Activated CD8-positive, alpha-beta memory T cell treated with anti-CD3 and anti-CD28 coated beads, Interleukin-2, amount 50 U/mL, for 1 hour (primary cell): Measurements from ENCODE around the gene IGSF22.
"Not testable (repeated sequence)": the region's sequence is repeated elsewhere in the genome, so short reads cannot be mapped to it uniquely, and the experiment has no call there.

Experiments used
- DNase-seq: peaks from one replicate; pipeline ENCODE4 v3.0.0-alpha.2; 2020; ENCODE audit errors: extremely low read depth

IGSF22 gene

GRCh38 chr11:18691467-18692140 is 34.4 kb downstream of the IGSF22 start:
- not testable (repeated sequence) for DNase-seq

GRCh38 chr11:18684267-18684666 is 41.7 kb downstream of the IGSF22 start:
- no peak for DNase-seq

- no peak for DNase-seq
These were observed 43.5 kb downstream of the IGSF22 start for GRCh38 chr11:18682466-18682865.

GRCh38 chr11:18681949-18682348 is 44.0 kb downstream of the IGSF22 start:
- DNase-seq: not testable (repeated sequence)

GRCh38 chr11:18677560-18677959 is 48.4 kb downstream of the IGSF22 start:
- no peak for DNase-seq

GRCh38 chr11:18676803-18677202 is 49.2 kb downstream of the IGSF22 start:
- DNase-seq: no peak

- DNase-seq: peak; percentile 37
These were observed 53.8 kb downstream of the IGSF22 start for GRCh38 chr11:18672209-18672608.

GRCh38 chr11:18671246-18671645 is 54.7 kb downstream of the IGSF22 start:
- DNase-seq: peak; percentile 4

GRCh38 chr11:18669711-18670110 is 56.3 kb downstream of the IGSF22 start:
- no peak for DNase-seq

- DNase-seq: no peak
These were observed 56.8 kb downstream of the IGSF22 start for GRCh38 chr11:18669219-18669596.

- DNase-seq: no peak
These were observed 57.9 kb downstream of the IGSF22 start for GRCh38 chr11:18668131-18668530.

- DNase-seq: not testable (repeated sequence)
These were observed 60.6 kb downstream of the IGSF22 start for GRCh38 chr11:18665353-18665872.

GRCh38 chr11:18657673-18658072 is 68.3 kb downstream of the IGSF22 start:
- no peak for DNase-seq
